Erythroblast (primary cell): ENCODE results near the gene PPP1R2.

Source experiments
- GATA1 ChIP-seq: IDR thresholded peaks from 2 replicates; pipeline ENCODE4 v1.6.1; 2011; ENCODE audit warnings: low read depth, mild to moderate bottlenecking, control low read depth, low read length, moderate library complexity
- POLR2A ChIP-seq: IDR thresholded peaks from 2 replicates; pipeline ENCODE4 v1.6.1; 2011; ENCODE audit warnings: mild to moderate bottlenecking, low read length

GRCh38 chr3:195511136-195511535 lies 32.0 kb downstream of the PPP1R2 start:
- TF ChIP-seq POLR2A (no peak), GATA1 (no peak)
